ENCODE results near the gene IFITM5. TPM values are rescaled to one million over a fixed set of nuclear protein-coding genes. Genes with fewer than 3 reads are reported as not detected.

The IFITM5 gene
- total and polyA plus RNA-seq, 2 experiments from 2014 or later, result not detected

DNA sequence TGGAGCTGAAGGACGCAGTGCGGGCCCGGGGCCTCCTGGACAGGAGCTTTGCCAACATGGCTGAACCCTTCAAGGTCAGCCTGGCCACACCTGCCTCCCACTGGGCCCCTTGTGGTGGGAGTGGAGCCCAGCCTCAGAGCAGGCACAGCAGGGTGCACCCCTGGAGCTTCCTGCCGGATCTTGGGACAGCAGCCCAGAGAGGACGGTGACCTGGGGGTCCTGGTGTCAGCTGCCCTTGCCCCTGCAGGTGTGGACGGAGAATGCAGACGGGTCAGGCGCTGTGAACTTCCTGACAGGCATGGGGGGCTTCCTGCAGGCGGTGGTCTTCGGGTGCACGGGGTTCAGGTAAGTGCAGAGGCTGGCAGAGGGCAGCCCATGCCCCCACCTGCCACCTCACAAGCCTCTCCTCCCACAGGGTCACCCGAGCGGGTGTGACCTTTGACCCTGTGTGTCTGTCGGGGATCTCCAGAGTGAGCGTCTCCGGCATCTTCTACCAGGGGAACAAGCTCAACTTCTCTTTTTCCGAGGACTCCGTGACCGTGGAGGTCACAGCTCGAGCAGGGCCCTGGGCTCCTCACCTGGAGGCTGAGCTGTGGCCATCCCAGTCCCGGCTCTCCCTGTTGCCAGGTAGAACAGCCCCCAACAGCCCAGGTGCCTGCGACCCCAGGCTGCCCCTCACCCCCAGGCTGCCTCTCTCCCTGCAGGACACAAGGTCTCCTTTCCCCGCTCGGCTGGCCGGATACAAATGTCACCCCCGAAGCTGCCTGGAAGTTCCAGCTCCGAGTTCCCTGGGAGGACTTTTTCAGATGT, 5.3 kb downstream of the IFITM5 start:
- no peak overlapping the region for H3K9ac ChIP-seq
- no peak for TF ChIP-seq EZH2phosphoT487 (IDR thresholded peaks at IDR 0.05; ENCODE audit: insufficient read depth, low read depth)
- no peak for TF ChIP-seq EZH2 (IDR thresholded peaks at IDR 0.05; ENCODE audit: insufficient read depth, poor library complexity, severe bottlenecking)
- no peaks in the 10 kb centered on the region for H3K27me3 ChIP-seq (replicated peaks; ENCODE audit: insufficient read depth)
- no peak overlapping the region for H3K4me2 ChIP-seq (ENCODE audit: unreplicated experiment)
- H3K9me3 ChIP-seq (ENCODE audit: low read depth), result no peaks in the 10 kb centered on the region
- in situ Hi-C loops (cut with MboI), result no loop called here
- WGBS, 2 experiments (ENCODE audit: low coverage in 1 of 2, low lambda C conversion rate in 2 of 2, missing lambda C conversion rate in 2 of 2), result 90 to 94% methylated on average over 25 to 27 of the region's 27 CpGs
- no peak for DNase-seq
- H4K20me1 ChIP-seq (ENCODE audit: insufficient read depth), result no peaks in the 10 kb centered on the region
- no peaks in the 10 kb centered on the region for H3F3A ChIP-seq (ENCODE audit: insufficient read depth)
- no peak overlapping the region for H3K27ac ChIP-seq
- no peaks in the 10 kb centered on the region for H3K4me1 ChIP-seq (ENCODE audit: insufficient read depth)
- no peaks in the 10 kb centered on the region for H3K79me2 ChIP-seq (ENCODE audit: insufficient read depth)
- H3K4me3 ChIP-seq, result no peak overlapping the region
- no peak overlapping the region for H2AFZ ChIP-seq
- no peaks in the 10 kb centered on the region for H3K9me2 ChIP-seq (ENCODE audit: insufficient read depth)
- H3K36me3 ChIP-seq (ENCODE audit: low read depth), result no peaks in the 10 kb centered on the region

DNA sequence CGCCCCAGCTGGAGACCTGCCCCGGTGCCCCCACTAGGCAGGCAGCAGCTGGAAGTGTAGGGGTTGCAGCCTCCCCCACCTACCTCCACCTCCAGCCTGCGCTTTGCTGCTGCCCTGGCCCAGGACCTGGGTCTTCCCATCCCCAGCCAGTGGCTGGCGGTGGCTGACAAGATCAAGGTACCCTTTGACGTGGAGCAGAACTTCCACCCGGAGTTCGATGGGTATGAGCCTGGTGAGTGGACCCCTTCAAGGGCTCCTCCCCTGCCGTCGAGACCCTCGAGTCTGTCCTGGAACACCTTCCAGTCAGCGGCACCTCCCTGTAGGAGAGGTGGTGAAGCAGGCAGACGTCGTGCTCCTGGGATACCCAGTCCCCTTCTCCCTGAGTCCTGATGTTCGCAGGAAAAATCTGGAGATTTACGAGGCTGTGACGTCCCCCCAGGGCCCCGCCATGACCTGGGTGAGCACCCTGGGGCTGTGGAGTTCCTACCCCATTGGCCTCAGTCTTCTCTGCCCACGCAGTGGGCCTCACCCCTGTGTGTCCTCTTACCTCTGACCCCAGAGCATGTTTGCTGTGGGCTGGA, 6.0 kb downstream of the IFITM5 start:
- no peaks in the 10 kb centered on the region for H3K9me2 ChIP-seq (ENCODE audit: insufficient read depth)
- no peaks in the 10 kb centered on the region for H3K9me3 ChIP-seq (ENCODE audit: low read depth)
- 81 to 83% methylated on average over 13 to 18 of the region's 18 CpGs for WGBS, 2 experiments (ENCODE audit: low coverage in 1 of 2, low lambda C conversion rate in 2 of 2, missing lambda C conversion rate in 2 of 2)
- H3F3A ChIP-seq (ENCODE audit: insufficient read depth), result no peaks in the 10 kb centered on the region
- no peaks in the 10 kb centered on the region for H3K36me3 ChIP-seq (ENCODE audit: low read depth)
- H3K4me2 ChIP-seq (ENCODE audit: unreplicated experiment), result no peak overlapping the region
- no peaks in the 10 kb centered on the region for H4K20me1 ChIP-seq (ENCODE audit: insufficient read depth)
- no peaks in the 10 kb centered on the region for H3K27me3 ChIP-seq (replicated peaks; ENCODE audit: insufficient read depth)
- in situ Hi-C loops (cut with MboI), result no loop called here
- H3K4me3 ChIP-seq, result no peak overlapping the region
- no peak for DNase-seq
- H3K79me2 ChIP-seq (ENCODE audit: insufficient read depth), result no peaks in the 10 kb centered on the region
- no peak overlapping the region for H2AFZ ChIP-seq
- no peaks in the 10 kb centered on the region for H3K4me1 ChIP-seq (ENCODE audit: insufficient read depth)
- H3K9ac ChIP-seq, result no peak overlapping the region
- H3K27ac ChIP-seq, result no peak overlapping the region
- TF ChIP-seq EZH2 (IDR thresholded peaks at IDR 0.05; ENCODE audit: insufficient read depth, poor library complexity, severe bottlenecking), result no peak
- no peak for TF ChIP-seq EZH2phosphoT487 (IDR thresholded peaks at IDR 0.05; ENCODE audit: insufficient read depth, low read depth)

DNA sequence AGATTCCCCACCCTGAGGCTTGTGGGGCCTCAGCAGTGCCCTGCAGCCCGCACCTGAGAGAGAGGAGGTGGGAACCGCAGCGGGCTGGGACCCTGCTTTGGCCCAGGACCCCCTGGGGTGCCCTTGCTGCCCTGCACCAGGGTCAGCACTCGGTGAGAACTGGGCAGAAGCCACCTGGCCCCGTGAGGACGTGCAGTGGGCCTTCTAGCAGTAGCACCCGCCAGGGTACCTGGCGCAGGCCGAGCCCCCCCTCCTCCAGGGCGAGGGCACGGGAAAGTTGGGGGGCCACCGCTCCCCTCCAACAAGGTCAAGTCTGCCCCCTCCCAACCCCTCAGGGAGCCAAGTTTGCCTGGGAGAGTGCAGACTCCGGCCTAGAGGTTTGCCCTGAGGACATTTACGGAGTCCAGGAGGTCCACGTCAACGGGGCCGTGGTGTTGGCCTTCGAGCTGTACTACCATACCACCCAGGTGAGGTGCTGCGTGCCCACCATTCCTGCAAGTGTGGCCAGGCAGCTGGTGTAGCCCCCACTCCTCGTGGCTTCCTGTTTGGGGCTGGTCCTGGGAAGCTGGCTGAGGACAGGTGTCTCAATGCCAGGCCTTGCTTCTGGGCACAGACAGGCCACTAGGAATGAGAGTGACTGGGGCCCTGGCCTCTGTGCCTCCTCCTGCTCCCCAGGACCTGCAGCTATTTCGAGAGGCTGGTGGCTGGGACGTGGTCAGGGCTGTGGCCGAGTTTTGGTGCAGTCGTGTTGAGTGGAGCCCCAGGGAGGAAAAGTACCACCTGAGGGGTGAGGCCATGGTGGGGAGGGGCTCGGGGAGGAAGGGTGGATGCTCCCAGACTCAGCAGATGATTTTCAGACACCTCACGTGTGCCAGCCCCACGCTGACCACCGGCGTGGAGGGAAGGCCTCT, 6.9 kb downstream of the IFITM5 start:
- Histone ChIP-seq H3K4me3 (no peak overlapping the region), H4K20me1 (ENCODE audit: insufficient read depth) (no peaks in the 10 kb centered on the region), H3K9me2 (ENCODE audit: insufficient read depth) (no peaks in the 10 kb centered on the region), H3K9me3 (ENCODE audit: low read depth) (no peaks in the 10 kb centered on the region), H3F3A (ENCODE audit: insufficient read depth) (no peaks in the 10 kb centered on the region), H3K9ac (no peak overlapping the region), H3K27ac (no peak overlapping the region), H3K4me1 (ENCODE audit: insufficient read depth) (no peaks in the 10 kb centered on the region), H3K36me3 (ENCODE audit: low read depth) (no peaks in the 10 kb centered on the region), H3K79me2 (ENCODE audit: insufficient read depth) (no peaks in the 10 kb centered on the region), H2AFZ (no peak overlapping the region), H3K4me2 (ENCODE audit: unreplicated experiment) (no peak overlapping the region), H3K27me3 (replicated peaks; ENCODE audit: insufficient read depth) (no peaks in the 10 kb centered on the region)
- WGBS, 2 experiments (ENCODE audit: low coverage in 1 of 2, low lambda C conversion rate in 2 of 2, missing lambda C conversion rate in 2 of 2), result 91 to 92% methylated on average over 20 to 29 of the region's 29 CpGs
- in situ Hi-C loops (cut with MboI), result no loop called here
- TF ChIP-seq EZH2 (IDR thresholded peaks at IDR 0.05; ENCODE audit: insufficient read depth, poor library complexity, severe bottlenecking), result no peak
- DNase-seq, result no peak

All from GM23248 (cell line).